IPS-NIHi7 (cell line): ENCODE results near the gene SLC35A3.

Experiments used
- DNase-seq: peaks from one replicate; pipeline ENCODE4 v3.0.0; 2012; ENCODE audit warnings: mixed read lengths; ENCODE audit errors: extremely low spot score

SLC35A3 gene

GRCh38 chr1:100076319-100076718 is 106.5 kb downstream of the SLC35A3 start:
- DNase-seq: no peak

- no peak for DNase-seq
Measured at GRCh38 chr1:100076744-100077143, 106.9 kb downstream of the SLC35A3 start.

GRCh38 chr1:100077531-100077930 is 107.7 kb downstream of the SLC35A3 start:
- no peak for DNase-seq

- no peak for DNase-seq
Measured at GRCh38 chr1:100080331-100080730, 110.5 kb downstream of the SLC35A3 start.
